Upper lobe of left lung (tissue), 4 donors: ENCODE data around the gene RWDD4.

Source experiments
- EP300 ChIP-seq, 4 donors: sonication (generic); formaldehyde crosslinking; IDR thresholded peaks; one replicate each; pipeline ENCODE4 v1.5.1; 2017; ENCODE audit warnings: antibody characterized with exemption in 4 of 4, control low read depth in 2 of 4
- POLR2A ChIP-seq, 4 donors: fragments of 450-650 bp; IDR thresholded peaks; one replicate each; pipeline ENCODE4 v1.5.1; 2016 to 2017; ENCODE audit warnings: antibody characterized with exemption in 4 of 4, mild to moderate bottlenecking in 2 of 4
- TF ChIP-seq, protein P1 (sequence below), 6 experiments: fragments of 450-650 bp in 4 of 6; fragments of 200-600 bp in 2 of 6; sonication (generic) in 2 of 6; IDR thresholded peaks; one replicate each; pipeline ENCODE4 v1.5.1; 2016 to 2019; ENCODE audit warnings: antibody characterized with exemption in 6 of 6

DNA sequence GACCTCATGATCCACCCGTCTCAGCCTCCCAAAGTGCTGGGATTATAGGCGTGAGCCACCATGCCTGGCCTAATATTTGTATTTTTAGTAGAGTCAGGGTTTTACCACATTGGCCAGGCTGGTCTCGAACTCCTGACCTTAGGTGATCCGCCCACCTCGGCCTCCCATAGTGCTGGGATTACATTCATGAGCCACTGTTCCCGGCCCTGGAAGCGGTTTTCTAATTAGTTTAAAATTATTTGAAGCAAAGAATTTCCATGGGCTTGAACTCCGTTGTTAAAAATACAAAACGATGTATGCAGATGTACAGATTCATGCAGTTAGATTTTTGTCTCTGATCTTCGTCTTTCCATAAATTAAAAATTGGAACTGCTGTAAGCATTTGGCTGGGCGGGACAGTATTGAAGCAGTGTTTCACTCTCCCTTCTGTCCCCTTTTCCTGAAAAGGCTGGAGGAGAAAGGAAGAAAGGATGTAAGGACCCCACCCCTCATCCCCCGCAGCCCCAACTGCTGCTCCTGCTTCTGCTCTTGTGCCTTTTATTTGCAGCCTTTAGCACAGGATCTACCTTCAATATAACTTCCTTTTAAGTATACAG, 12.1 kb upstream of the RWDD4 start:
- TF ChIP-seq, protein P1, sequence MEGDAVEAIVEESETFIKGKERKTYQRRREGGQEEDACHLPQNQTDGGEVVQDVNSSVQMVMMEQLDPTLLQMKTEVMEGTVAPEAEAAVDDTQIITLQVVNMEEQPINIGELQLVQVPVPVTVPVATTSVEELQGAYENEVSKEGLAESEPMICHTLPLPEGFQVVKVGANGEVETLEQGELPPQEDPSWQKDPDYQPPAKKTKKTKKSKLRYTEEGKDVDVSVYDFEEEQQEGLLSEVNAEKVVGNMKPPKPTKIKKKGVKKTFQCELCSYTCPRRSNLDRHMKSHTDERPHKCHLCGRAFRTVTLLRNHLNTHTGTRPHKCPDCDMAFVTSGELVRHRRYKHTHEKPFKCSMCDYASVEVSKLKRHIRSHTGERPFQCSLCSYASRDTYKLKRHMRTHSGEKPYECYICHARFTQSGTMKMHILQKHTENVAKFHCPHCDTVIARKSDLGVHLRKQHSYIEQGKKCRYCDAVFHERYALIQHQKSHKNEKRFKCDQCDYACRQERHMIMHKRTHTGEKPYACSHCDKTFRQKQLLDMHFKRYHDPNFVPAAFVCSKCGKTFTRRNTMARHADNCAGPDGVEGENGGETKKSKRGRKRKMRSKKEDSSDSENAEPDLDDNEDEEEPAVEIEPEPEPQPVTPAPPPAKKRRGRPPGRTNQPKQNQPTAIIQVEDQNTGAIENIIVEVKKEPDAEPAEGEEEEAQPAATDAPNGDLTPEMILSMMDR (IDR thresholded peaks at IDR 0.05) = no peak
- TF ChIP-seq EP300 (IDR thresholded peaks at IDR 0.05) (no peak), POLR2A (IDR thresholded peaks at IDR 0.05) (no peak)
